Measurements from ENCODE around the gene MYO15A.

- TF ChIP-seq CTCF (IDR thresholded peaks at IDR 0.05): no peak
- TF ChIP-seq EZH2 (IDR thresholded peaks at IDR 0.05; ENCODE audit: borderline replicate concordance, insufficient read depth, low read depth, low read length, poor library complexity, severe bottlenecking): no peak
These were observed 9.0 kb downstream of the MYO15A start for GRCh38 chr17:18117533-18117932.

Measured in B cell (primary cell).